WTC11 (cell line): ENCODE data around the gene PHIP. TPM values are rescaled to one million over a fixed set of nuclear protein-coding genes. Genes with fewer than 3 reads are reported as not detected.

Experiments
- ATAC-seq: fragments of 200-7000 bp; cut with Tn5 transposase; 2 replicates; pipeline ENCODE4 v1.10.0; 2021; ENCODE audit warnings: mild to moderate bottlenecking, moderate library complexity
- CTCF ChIA-PET: fragments of 300-600 bp; sonication (Branson Sonifier 250); formaldehyde crosslinking; loops from one replicate; lab custom pipeline; 2021; ENCODE audit warnings: antibody characterized with exemption; lab: Charles Lee
- POLR2A ChIA-PET: fragments of 350-600 bp; sonication (Branson Sonifier 250); formaldehyde crosslinking; loops from one replicate; lab custom pipeline; 2021; ENCODE audit warnings: antibody characterized with exemption; lab: Charles Lee
- DNase-seq: peaks from one replicate; pipeline ENCODE4 v3.0.0; 2021; ENCODE audit warnings: low spot score
- H3K27ac Mint-ChIP-seq: 2 replicates; pipeline ENCODE4 v1.8.0; 2021; ENCODE audit warnings: mixed read lengths
- H3K27me3 Mint-ChIP-seq: 2 replicates; pipeline ENCODE4 v1.8.0; 2021; ENCODE audit warnings: low read depth, mild to moderate bottlenecking, moderate library complexity, mixed read lengths
- H3K36me3 Mint-ChIP-seq: 2 replicates; pipeline ENCODE4 v1.8.0; 2021; ENCODE audit warnings: mixed read lengths
- H3K4me1 Mint-ChIP-seq: 2 replicates; pipeline ENCODE4 v1.8.0; 2022; ENCODE audit warnings: mixed read lengths
- H3K4me3 Mint-ChIP-seq: 2 replicates; pipeline ENCODE4 v1.8.0; 2021; ENCODE audit warnings: mild to moderate bottlenecking, moderate library complexity, mixed read lengths
- H3K9me3 Mint-ChIP-seq: 2 replicates; pipeline ENCODE4 v1.8.0; 2021; ENCODE audit warnings: mixed read lengths
- AFF4 ChIP-seq: sonication (generic); formaldehyde crosslinking; IDR thresholded peaks from 2 replicates; pipeline ENCODE4 v1.8.1; 2023; ENCODE audit warnings: mild to moderate bottlenecking, missing genetic modification reagents, borderline replicate concordance
- CTCF ChIP-seq: fragments of 200-600 bp; IDR thresholded peaks from 2 replicates; pipeline ENCODE4 v1.8.0; 2022; ENCODE audit warnings: antibody characterized with exemption
- FOXP1 ChIP-seq: sonication (generic); formaldehyde crosslinking; IDR thresholded peaks from 2 replicates; pipeline ENCODE4 v1.8.0; 2022; ENCODE audit warnings: missing genetic modification reagents, mild to moderate bottlenecking, moderate library complexity, borderline replicate concordance
- HMGA2 ChIP-seq: fragments of 250-450 bp; sonication (Bioruptor Pico); IDR thresholded peaks from 2 replicates; pipeline ENCODE4 v1.4.0; 2021; ENCODE audit warnings: mild to moderate bottlenecking, moderate library complexity
- JAZF1 ChIP-seq: fragments of 250-450 bp; sonication (Bioruptor Pico); IDR thresholded peaks from 2 replicates; pipeline ENCODE4 v1.9.0; 2021; ENCODE audit warnings: moderate library complexity, mild to moderate bottlenecking, inconsistent platforms
- MAX ChIP-seq: sonication (generic); formaldehyde crosslinking; IDR thresholded peaks from 2 replicates; pipeline ENCODE4 v1.8.0; 2022; ENCODE audit warnings: mild to moderate bottlenecking, missing genetic modification reagents
- MYBL2 ChIP-seq: sonication (generic); formaldehyde crosslinking; IDR thresholded peaks from 2 replicates; pipeline ENCODE4 v1.8.1; 2023; ENCODE audit warnings: mild to moderate bottlenecking, moderate library complexity, missing genetic modification reagents
- NFYB ChIP-seq: sonication (generic); formaldehyde crosslinking; conservative IDR thresholded peaks from 2 replicates; pipeline ENCODE4 v1.8.0; 2022; ENCODE audit warnings: low read depth, missing genetic modification reagents
- NR2C2 ChIP-seq: sonication (generic); formaldehyde crosslinking; IDR thresholded peaks from 2 replicates; pipeline ENCODE4 v1.8.0; 2022; ENCODE audit warnings: mild to moderate bottlenecking, missing genetic modification reagents
- RELA ChIP-seq: sonication (generic); formaldehyde crosslinking; IDR thresholded peaks from 2 replicates; pipeline ENCODE4 v1.8.1; 2022; ENCODE audit warnings: missing genetic modification reagents, mild to moderate bottlenecking, borderline replicate concordance
- SMAD4 ChIP-seq: sonication (generic); formaldehyde crosslinking; IDR thresholded peaks from 2 replicates; pipeline ENCODE4 v1.8.0; 2022; ENCODE audit warnings: mild to moderate bottlenecking, missing genetic modification reagents
- USF1 ChIP-seq: sonication (generic); formaldehyde crosslinking; IDR thresholded peaks from 2 replicates; pipeline ENCODE4 v1.8.0; 2022; ENCODE audit warnings: mild to moderate bottlenecking, missing genetic modification reagents
- ZBTB21 ChIP-seq: sonication (generic); formaldehyde crosslinking; IDR thresholded peaks from 2 replicates; pipeline ENCODE4 v1.8.1; 2023; ENCODE audit warnings: mild to moderate bottlenecking, missing genetic modification reagents, borderline replicate concordance
- ZNF423 ChIP-seq: fragments of 250-450 bp; sonication (Bioruptor Pico); IDR thresholded peaks from 2 replicates; pipeline ENCODE4 v2.1.2; 2022; ENCODE audit warnings: mild to moderate bottlenecking, moderate library complexity
- ZNF512 ChIP-seq: sonication (generic); formaldehyde crosslinking; IDR thresholded peaks from 2 replicates; pipeline ENCODE4 v1.8.1; 2022; ENCODE audit warnings: missing genetic modification reagents, borderline replicate concordance
- ZNF532 ChIP-seq: fragments of 250-450 bp; sonication (Bioruptor Pico); IDR thresholded peaks from 2 replicates; pipeline ENCODE4 v1.9.0; 2021; ENCODE audit warnings: mild to moderate bottlenecking, borderline replicate concordance
- total RNA-seq: library from RNA; stranded (reverse); gene quantifications from 3 replicates; pipeline ENCODE4 v1.2.3, GENCODE V29; 2021

PHIP gene
- total RNA-seq, 1 experiment from 2014 or later, result 45.6 TPM

GRCh38 chr6:78995346-78995745, 82.7 kb downstream of the PHIP start (continued):
- TF ChIP-seq ZNF512 (CRISPR knock-in tag) (no peak), NFYB (CRISPR knock-in tag) (no peak), FOXP1 (no peak), CTCF (no peak), JAZF1 (CRISPR knock-in tag) (no peak), ZNF423 (CRISPR knock-in tag) (no peak), AFF4 (CRISPR knock-in tag) (no peak), RELA (CRISPR knock-in tag) (no peak), MAX (CRISPR knock-in tag) (no peak), USF1 (CRISPR knock-in tag) (no peak)

GRCh38 chr6:78993955-78994354, 84.1 kb downstream of the PHIP start:
- no peak for ATAC-seq
- Mint-ChIP-seq H3K27me3 (no peaks in the 10 kb centered on the region), H3K9me3 (peaks cover 5% of the 10 kb centered on the region), H3K4me3 (no peak overlapping the region), H3K36me3 (peaks cover 84% of the 10 kb centered on the region), H3K27ac (no peak overlapping the region), H3K4me1 (no peaks in the 10 kb centered on the region)
- CTCF ChIA-PET, result no interaction called here
- DNase-seq, result no peak
- POLR2A ChIA-PET, result no interaction called here
- TF ChIP-seq NR2C2 (CRISPR knock-in tag) (no peak), MYBL2 (CRISPR knock-in tag) (no peak), HMGA2 (CRISPR knock-in tag) (no peak), SMAD4 (CRISPR knock-in tag) (no peak), ZBTB21 (no peak), NFYB (CRISPR knock-in tag) (no peak), ZNF532 (CRISPR knock-in tag) (no peak)
